Neural progenitor cell (in vitro differentiated cells): ENCODE measurements around the gene ERC1.

Experiments used
- CTCF ChIP-seq: fragments of 200-600 bp; sonication (generic); IDR thresholded peaks from 2 replicates; pipeline ENCODE4 v1.5.1; 2017; ENCODE audit warnings: antibody characterized with exemption, mild to moderate bottlenecking
- EZH2 ChIP-seq: fragments of 200-600 bp; sonication (generic); IDR thresholded peaks from 2 replicates; pipeline ENCODE4 v1.6.1; 2017; ENCODE audit warnings: antibody characterized with exemption, mild to moderate bottlenecking, moderate library complexity
- EZH2phosphoT487 ChIP-seq: fragments of 200-600 bp; sonication (generic); IDR thresholded peaks from 2 replicates; pipeline ENCODE4 v1.6.1; 2017; ENCODE audit warnings: antibody characterized with exemption

DNA sequence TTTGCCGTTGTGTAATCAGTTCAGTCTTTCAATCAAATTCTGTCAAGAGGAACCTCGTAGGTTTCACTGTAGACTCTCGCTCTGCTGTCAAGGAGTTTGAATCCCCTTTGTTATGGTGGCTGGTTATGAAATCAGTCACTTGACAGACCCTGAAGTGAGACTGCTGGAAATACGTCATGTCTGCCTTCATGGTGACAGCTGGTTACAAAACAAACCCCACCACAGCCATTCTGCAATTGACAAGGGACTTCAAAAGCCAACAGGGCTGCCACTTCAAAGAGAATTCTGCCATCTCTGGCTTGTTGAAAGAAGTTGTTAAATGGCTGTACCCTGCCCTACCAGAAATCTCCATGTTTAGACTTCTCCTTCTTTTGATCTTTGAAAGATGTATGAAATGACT is 286.9 kb downstream of the ERC1 start:
- TF ChIP-seq CTCF (no peak), EZH2phosphoT487 (no peak), EZH2 (no peak)
